Central memory CD4-positive, alpha-beta T cell (primary cell): ENCODE data around the gene TECTA.
"Not testable (repeated sequence)": the region's sequence is repeated elsewhere in the genome, so short reads cannot be mapped to it uniquely, and the experiment has no call there.

Experiments used
- DNase-seq: peaks from one replicate; pipeline ENCODE4 v3.0.0; 2022

The TECTA gene

DNA sequence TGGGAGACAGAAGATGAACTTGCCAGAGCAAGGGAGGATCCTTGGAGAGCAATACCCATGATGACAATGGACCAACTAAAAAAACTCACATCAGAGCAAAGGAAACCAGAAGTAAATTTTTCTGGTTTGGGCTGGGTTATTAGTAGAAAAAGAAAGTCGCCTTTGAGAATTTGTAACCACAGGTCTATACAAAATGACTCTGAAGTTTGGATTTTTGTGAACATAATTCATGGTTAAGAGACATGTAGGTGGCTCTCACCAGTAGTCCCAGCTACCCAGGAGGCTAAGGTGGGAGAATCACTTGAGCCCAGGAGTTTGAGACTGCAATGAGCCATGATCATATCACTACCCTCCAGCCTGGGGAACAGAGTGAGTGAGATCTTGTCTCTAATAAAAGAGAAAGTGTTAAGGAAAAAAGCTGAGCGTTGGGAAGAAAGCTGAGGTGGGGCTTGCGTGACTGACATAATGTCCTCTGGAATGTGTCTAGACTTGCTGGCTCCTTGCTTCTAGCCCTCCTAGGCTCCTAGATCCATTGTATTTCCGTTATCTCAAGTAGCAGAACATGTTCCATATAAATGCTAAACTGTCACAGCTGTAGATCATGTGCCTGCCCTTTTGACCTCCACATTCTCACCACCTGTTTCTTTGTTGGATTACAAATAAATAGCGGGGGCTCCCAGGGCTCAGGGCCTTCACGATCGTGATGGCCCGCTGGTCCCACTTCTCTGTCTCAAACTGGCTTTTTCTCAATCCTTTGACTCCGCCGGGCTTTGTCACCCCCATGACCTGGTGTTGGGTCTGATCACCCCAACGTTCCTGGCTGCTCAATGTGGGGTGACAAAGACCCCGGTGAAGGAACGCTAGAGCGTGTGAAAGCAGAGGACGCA is 135.3 kb downstream of the TECTA start:
- no peak for DNase-seq

DNA sequence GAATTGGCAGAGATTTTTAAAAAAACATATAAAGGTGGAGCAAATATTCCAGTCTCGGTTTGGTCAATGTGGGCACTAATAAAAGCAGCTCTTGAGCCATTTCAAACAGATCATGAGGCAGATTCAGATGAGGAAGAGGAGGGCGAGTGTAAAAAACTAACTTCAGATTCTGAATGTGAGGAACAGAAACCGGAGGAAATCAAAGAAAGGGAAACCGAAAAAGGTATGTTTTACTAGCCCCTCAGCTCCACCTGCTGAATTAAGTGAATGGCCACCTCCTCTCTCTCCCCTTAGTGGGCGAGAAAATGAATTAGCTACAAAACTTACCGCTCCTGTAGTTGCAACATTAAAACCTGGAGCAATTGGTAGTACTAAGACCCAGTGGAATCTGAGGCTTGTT is 136.2 kb downstream of the TECTA start:
- not testable (repeated sequence) for DNase-seq

DNA sequence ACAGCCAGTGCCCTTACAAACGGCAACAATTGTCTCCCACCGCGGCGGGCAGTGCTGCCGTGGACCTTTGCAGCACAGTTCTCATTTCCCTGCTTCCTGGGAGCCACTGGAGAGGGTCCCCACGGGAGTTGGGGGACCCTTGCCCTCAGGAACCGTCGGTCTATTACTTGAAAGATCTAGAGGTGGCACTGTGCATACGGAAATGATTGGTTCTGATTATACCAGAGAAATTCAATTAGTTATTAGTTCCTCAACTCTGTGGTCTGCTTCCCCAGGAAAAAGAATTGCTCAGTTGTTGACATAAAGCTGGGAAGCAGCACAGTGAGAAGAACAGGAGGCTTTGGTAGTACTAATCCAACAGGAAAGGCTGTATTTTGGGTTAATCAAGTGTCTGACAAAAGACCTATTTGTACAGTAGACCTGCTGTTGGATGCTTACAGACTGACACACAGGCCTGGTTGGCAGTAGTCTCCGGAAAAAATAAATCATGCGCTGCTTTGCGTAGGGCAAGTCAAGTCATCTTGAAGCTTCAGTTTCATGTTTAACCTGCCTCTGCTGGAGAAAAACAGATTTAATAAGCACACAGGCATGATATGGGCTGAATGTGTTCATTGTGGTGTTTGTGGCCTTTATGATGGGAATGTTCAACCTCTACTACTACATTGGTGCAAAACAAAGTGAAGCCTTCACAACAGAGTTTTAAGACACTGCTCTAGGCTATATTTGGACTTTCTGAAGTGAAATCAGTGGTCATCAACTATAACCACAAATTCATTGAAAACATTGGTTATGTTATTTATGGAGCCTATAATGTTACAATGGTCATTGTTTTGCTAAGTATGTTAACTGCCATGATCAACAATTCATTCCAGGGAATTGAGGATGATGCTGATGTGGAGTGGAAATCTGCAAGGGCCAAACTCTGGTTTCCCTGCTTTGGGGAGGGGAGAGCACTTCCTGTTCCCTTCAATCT is 136.9 kb downstream of the TECTA start:
- no peak for DNase-seq

DNA sequence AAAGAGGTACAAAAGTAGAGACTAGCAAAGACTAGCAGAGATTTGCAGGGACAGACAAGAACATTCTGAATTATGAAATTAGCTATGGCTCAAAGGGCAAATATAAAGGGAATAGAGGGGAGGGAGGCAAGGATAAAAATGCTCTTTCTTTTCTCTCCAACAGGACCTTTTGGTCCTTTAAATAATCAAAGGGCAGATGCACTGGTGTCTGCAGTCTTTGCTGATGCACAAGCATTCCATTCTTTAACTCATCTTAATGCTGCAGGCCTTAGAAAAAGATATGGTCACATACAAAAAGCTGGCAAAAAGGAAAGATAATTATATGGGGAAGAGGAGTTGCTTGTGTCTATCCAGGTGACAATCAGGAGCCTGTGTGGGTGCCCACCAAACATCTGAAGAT is 137.9 kb downstream of the TECTA start:
- no peak for DNase-seq

GRCh38 chr11:121240001-121240400 is 139.0 kb downstream of the TECTA start:
- not testable (repeated sequence) for DNase-seq

GRCh38 chr11:121240650-121241303 is 139.7 kb downstream of the TECTA start:
- no peak for DNase-seq
